CD4-positive, alpha-beta T cell (primary cell): ENCODE data around the gene GAS2. TPM values are rescaled to one million over a fixed set of nuclear protein-coding genes. Genes with fewer than 3 reads are reported as not detected.

Experiments
- ATAC-seq: fragments of 200-7000 bp; cut with Tn5 transposase; one replicate; pipeline ENCODE4 v1.10.0; 2022; ENCODE audit warnings: mild to moderate bottlenecking; ENCODE audit not compliant: poor library complexity
- CTCF ChIA-PET: fragments of 350-600 bp; sonication (Branson Sonifier 250); formaldehyde crosslinking; loops from one replicate; lab custom pipeline; 2021; ENCODE audit warnings: antibody characterized with exemption, inconsistent platforms; lab: Charles Lee
- POLR2A ChIA-PET: fragments of 350-600 bp; sonication (Branson Sonifier 250); formaldehyde crosslinking; loops from one replicate; lab custom pipeline; 2021; ENCODE audit warnings: antibody characterized with exemption, inconsistent platforms; lab: Charles Lee
- DNase-seq, 14 experiments: peaks; one replicate each; pipeline ENCODE4 v3.0.0-alpha.2; 2013 to 2020; ENCODE audit warnings: mixed read lengths in 2 of 14
- H3K27ac ChIP-seq, 2 donors: one replicate each; pipeline versions ENCODE4 v1.5.1 to v1.7.0; 2013; ENCODE audit warnings: low read length in 2 of 2, low read depth in 1 of 2, mild to moderate bottlenecking in 1 of 2
- H3K27me3 ChIP-seq, 2 experiments: 1 replicate in 1 of 2; 2 replicates in 1 of 2; pipeline versions ENCODE4 v1.6.1 to v1.7.0; 2013; ENCODE audit warnings: low read length in 2 of 2, control low read depth in 1 of 2, mild to moderate bottlenecking in 1 of 2, moderate library complexity in 1 of 2; ENCODE audit not compliant: insufficient read depth in 2 of 2, control insufficient read depth in 1 of 2
- H3K36me3 ChIP-seq: one replicate; pipeline ENCODE4 v1.6.1; 2013; ENCODE audit warnings: low read length, control low read depth; ENCODE audit not compliant: insufficient read depth
- H3K4me1 ChIP-seq: one replicate; pipeline ENCODE4 v1.6.1; 2013; ENCODE audit warnings: low read length, control low read depth; ENCODE audit not compliant: insufficient read depth
- H3K4me3 ChIP-seq: one replicate; pipeline ENCODE4 v1.5.1; 2013; ENCODE audit warnings: mild to moderate bottlenecking, low read length, moderate library complexity
- H3K9me3 ChIP-seq, 2 experiments: 1 replicate in 1 of 2; 2 replicates in 1 of 2; pipeline versions ENCODE4 v1.6.1 to v1.7.0; 2013; ENCODE audit warnings: low read length in 2 of 2, mild to moderate bottlenecking in 2 of 2, control low read depth in 1 of 2, moderate library complexity in 1 of 2; ENCODE audit not compliant: control insufficient read depth in 1 of 2, insufficient read depth in 1 of 2
- H3K27ac Mint-ChIP-seq: one replicate; pipeline ENCODE4 v1.8.0; 2020; ENCODE audit warnings: mixed read lengths
- H3K27me3 Mint-ChIP-seq: one replicate; pipeline ENCODE4 v1.8.0; 2021; ENCODE audit warnings: mixed read lengths
- H3K36me3 Mint-ChIP-seq: one replicate; pipeline ENCODE4 v1.8.0; 2021; ENCODE audit warnings: low read depth, mixed read lengths
- H3K4me1 Mint-ChIP-seq: one replicate; pipeline ENCODE4 v1.8.0; 2021; ENCODE audit warnings: low read depth, mixed read lengths
- H3K4me3 Mint-ChIP-seq: one replicate; pipeline ENCODE4 v1.8.0; 2020; ENCODE audit warnings: mild to moderate bottlenecking, mixed read lengths
- H3K9me3 Mint-ChIP-seq: one replicate; pipeline ENCODE4 v1.8.0; 2020; ENCODE audit warnings: mixed read lengths
- intact Hi-C, 2 experiments: fragments of 100-400 bp; cut with DNase I in 1 of 2; cut with micrococcal nuclease in 1 of 2; formaldehyde crosslinking; loops; one replicate each; pipeline versions ENCODE4 v1.15.1 to v1.9.0; 2023 to 2025; cut with DNase I, micrococcal nuclease
- total RNA-seq, 174 experiments: library from RNA in 2 of 174; stranded (reverse) in 2 of 174; gene quantifications; one replicate each; pipeline ENCODE4 v1.2.3 and lab custom pipeline; 2021 to 2026
- TF ChIP-seq, protein P1 (sequence below): fragments of 200-600 bp; IDR thresholded peaks from one replicate; pipeline ENCODE4 v1.8.0; 2022; ENCODE audit warnings: antibody characterized with exemption, mild to moderate bottlenecking

GAS2 gene
- total RNA-seq, 2 experiments from 2014 or later: 2.2 to 2.9 TPM

DNA sequence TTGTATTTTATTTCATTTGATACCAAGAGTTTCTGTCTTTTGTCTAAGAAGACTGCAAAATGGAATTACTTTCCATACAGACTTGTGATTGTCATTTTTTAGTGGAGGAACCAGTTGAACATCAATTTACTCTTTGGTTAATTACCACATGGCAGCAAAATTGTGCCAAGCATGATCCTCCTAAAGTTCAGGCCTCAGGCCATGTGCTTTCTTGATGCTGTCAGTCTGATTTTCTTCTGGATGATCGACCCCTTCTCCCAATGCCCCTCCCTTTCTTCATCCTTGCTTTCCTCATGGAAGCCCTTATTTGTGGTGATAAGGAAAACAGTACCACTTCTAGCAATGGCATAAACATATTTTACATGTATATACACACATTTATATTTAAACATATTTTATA is 87.0 kb downstream of the GAS2 start:
- no peaks in the 10 kb centered on the region for H3K36me3 ChIP-seq
- Mint-ChIP-seq H3K27me3 (peaks cover 5% of the 10 kb centered on the region), H3K36me3 (no peaks in the 10 kb centered on the region), H3K27ac (no peak overlapping the region), H3K4me1 (no peaks in the 10 kb centered on the region), H3K4me3 (no peak overlapping the region), H3K9me3 (no peaks in the 10 kb centered on the region)
- no peak overlapping the region for H3K4me3 ChIP-seq
- ATAC-seq (no peak), DNase-seq (no peak)
- H3K4me1 ChIP-seq: no peaks in the 10 kb centered on the region
- H3K27ac ChIP-seq: no peak overlapping the region
- ChIA-PET CTCF (interaction anchor here (1.3 kb wide), 1 partner anchor 24 kb away, joined by 4 read pairs; no protein-coding TSS in a partner anchor), POLR2A (no interaction called here)
- intact Hi-C loops: no loop called here
- no peaks in the 10 kb centered on the region for H3K9me3 ChIP-seq
- no peaks in the 10 kb centered on the region for H3K27me3 ChIP-seq
- TF ChIP-seq, protein P1, sequence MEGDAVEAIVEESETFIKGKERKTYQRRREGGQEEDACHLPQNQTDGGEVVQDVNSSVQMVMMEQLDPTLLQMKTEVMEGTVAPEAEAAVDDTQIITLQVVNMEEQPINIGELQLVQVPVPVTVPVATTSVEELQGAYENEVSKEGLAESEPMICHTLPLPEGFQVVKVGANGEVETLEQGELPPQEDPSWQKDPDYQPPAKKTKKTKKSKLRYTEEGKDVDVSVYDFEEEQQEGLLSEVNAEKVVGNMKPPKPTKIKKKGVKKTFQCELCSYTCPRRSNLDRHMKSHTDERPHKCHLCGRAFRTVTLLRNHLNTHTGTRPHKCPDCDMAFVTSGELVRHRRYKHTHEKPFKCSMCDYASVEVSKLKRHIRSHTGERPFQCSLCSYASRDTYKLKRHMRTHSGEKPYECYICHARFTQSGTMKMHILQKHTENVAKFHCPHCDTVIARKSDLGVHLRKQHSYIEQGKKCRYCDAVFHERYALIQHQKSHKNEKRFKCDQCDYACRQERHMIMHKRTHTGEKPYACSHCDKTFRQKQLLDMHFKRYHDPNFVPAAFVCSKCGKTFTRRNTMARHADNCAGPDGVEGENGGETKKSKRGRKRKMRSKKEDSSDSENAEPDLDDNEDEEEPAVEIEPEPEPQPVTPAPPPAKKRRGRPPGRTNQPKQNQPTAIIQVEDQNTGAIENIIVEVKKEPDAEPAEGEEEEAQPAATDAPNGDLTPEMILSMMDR: no peak

DNA sequence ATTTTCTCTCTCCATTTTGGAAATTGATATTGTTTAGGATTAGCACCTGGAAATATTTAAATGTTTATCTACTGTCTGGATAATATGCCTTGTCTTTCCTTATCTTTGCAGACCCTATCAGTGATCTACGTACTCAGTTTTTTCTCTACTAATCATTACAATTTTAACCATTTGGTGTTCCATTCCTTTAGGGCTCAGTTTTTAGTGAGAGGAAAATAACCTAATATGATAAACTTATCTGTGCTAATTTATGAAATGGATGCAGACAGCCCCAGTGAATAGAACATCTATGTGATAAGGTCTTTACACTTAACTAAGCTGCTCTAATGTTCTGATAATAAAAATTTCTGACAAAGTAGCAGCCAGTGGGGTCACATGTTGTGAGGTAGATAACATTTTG is 94.7 kb downstream of the GAS2 start:
- H3K27ac ChIP-seq: no peak overlapping the region
- intact Hi-C loops: no loop called here
- Mint-ChIP-seq H3K4me1 (no peaks in the 10 kb centered on the region), H3K27me3 (no peaks in the 10 kb centered on the region), H3K27ac (no peak overlapping the region), H3K4me3 (no peak overlapping the region), H3K9me3 (no peaks in the 10 kb centered on the region), H3K36me3 (no peaks in the 10 kb centered on the region)
- H3K4me3 ChIP-seq: no peak overlapping the region
- H3K36me3 ChIP-seq: no peaks in the 10 kb centered on the region
- no peak for DNase-seq
- no peaks in the 10 kb centered on the region for H3K4me1 ChIP-seq
- TF ChIP-seq, protein P1: no peak
- H3K9me3 ChIP-seq: no peaks in the 10 kb centered on the region
- CTCF ChIA-PET: no interaction called here
- ATAC-seq: no peak
- H3K27me3 ChIP-seq: no peaks in the 10 kb centered on the region
- POLR2A ChIA-PET: no interaction called here

DNA sequence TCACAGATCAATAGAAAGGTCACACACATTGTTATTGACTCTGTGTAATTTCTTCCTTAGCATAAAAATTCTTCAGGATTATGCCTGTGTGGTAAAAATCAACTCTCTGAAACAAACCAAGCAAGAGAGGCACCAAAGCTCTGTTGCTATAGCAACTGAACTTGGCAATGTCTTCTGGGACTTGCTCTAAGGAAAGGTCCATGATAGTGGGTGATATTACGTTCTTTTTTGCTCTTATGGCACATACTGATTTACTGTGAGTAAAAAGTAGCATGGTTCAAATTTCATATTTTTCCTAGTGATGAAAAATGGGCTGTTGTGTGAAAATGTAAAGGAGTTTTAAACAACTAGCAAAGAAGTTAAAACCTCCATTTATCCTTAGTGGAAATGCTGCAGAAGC is 96.8 kb downstream of the GAS2 start:
- H3K36me3 Mint-ChIP-seq: no peaks in the 10 kb centered on the region

More for the DNA sequence above, 96.8 kb downstream of the GAS2 start:
- POLR2A ChIA-PET: no interaction called here
- Mint-ChIP-seq H3K4me3 (no peak overlapping the region), H3K9me3 (no peaks in the 10 kb centered on the region), H3K4me1 (no peaks in the 10 kb centered on the region), H3K27ac (no peak overlapping the region), H3K27me3 (no peaks in the 10 kb centered on the region)
- CTCF ChIA-PET: no interaction called here
- intact Hi-C loops: no loop called here
- H3K36me3 ChIP-seq: no peaks in the 10 kb centered on the region
- no peak for DNase-seq
- no peaks in the 10 kb centered on the region for H3K9me3 ChIP-seq
- no peaks in the 10 kb centered on the region for H3K4me1 ChIP-seq
- no peaks in the 10 kb centered on the region for H3K27me3 ChIP-seq
- no peak overlapping the region for H3K4me3 ChIP-seq
- no peak overlapping the region for H3K27ac ChIP-seq
- no peak for ATAC-seq
- TF ChIP-seq, protein P1: no peak
